Measurements from ENCODE around the gene PILRA. TPM values are rescaled to one million over a fixed set of nuclear protein-coding genes. Genes with fewer than 3 reads are reported as not detected.

PILRA gene
- total and polyA plus RNA-seq, 2 of the 8 experiments (the other 6 are each of a cell fraction or from before 2014, with no cell fraction given) = 7.6 to 10.6 TPM

DNA sequence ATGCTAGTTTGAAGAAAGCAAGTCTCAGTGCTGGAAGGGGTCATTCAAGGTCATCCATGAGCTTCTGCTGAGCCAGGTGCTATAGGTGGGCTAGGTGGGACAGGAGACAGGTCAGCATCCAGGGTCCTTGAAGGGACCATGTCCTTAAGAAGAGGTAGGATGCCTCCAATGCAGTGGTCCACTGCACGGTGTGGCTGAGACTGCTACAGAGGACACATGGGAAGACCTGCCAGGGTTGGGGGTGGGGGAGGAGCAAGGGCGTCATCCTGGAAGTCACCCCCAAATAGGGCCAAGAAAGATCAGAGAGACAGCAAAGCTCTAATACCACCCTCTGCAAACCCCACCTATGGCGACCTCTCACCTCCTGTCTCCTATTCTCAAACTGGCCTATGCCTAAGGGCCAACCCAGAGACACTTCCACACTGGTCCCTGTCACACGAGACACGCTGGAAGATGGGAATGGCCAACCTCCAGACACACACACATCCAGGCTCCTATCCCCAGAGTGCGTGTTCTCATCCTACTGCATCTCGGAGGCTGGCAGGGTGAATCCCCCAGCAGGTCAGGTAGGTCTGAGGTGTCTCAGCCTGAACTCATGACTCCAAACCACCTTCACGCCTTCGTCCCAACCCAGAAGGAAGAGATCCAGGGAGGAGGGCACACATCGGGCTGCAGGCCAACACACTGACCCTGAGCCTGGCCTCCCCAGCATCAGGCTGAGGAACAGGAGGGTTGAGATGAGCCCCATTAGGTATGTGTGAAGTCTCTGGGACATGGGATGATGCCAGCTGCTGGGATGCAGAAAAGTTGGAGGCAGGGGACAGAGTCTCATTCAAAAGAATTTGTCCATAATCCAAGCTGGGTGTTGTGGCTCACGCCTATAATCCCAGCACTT, 68.6 kb downstream of the PILRA start (continued):
- TF ChIP-seq, protein P1, sequence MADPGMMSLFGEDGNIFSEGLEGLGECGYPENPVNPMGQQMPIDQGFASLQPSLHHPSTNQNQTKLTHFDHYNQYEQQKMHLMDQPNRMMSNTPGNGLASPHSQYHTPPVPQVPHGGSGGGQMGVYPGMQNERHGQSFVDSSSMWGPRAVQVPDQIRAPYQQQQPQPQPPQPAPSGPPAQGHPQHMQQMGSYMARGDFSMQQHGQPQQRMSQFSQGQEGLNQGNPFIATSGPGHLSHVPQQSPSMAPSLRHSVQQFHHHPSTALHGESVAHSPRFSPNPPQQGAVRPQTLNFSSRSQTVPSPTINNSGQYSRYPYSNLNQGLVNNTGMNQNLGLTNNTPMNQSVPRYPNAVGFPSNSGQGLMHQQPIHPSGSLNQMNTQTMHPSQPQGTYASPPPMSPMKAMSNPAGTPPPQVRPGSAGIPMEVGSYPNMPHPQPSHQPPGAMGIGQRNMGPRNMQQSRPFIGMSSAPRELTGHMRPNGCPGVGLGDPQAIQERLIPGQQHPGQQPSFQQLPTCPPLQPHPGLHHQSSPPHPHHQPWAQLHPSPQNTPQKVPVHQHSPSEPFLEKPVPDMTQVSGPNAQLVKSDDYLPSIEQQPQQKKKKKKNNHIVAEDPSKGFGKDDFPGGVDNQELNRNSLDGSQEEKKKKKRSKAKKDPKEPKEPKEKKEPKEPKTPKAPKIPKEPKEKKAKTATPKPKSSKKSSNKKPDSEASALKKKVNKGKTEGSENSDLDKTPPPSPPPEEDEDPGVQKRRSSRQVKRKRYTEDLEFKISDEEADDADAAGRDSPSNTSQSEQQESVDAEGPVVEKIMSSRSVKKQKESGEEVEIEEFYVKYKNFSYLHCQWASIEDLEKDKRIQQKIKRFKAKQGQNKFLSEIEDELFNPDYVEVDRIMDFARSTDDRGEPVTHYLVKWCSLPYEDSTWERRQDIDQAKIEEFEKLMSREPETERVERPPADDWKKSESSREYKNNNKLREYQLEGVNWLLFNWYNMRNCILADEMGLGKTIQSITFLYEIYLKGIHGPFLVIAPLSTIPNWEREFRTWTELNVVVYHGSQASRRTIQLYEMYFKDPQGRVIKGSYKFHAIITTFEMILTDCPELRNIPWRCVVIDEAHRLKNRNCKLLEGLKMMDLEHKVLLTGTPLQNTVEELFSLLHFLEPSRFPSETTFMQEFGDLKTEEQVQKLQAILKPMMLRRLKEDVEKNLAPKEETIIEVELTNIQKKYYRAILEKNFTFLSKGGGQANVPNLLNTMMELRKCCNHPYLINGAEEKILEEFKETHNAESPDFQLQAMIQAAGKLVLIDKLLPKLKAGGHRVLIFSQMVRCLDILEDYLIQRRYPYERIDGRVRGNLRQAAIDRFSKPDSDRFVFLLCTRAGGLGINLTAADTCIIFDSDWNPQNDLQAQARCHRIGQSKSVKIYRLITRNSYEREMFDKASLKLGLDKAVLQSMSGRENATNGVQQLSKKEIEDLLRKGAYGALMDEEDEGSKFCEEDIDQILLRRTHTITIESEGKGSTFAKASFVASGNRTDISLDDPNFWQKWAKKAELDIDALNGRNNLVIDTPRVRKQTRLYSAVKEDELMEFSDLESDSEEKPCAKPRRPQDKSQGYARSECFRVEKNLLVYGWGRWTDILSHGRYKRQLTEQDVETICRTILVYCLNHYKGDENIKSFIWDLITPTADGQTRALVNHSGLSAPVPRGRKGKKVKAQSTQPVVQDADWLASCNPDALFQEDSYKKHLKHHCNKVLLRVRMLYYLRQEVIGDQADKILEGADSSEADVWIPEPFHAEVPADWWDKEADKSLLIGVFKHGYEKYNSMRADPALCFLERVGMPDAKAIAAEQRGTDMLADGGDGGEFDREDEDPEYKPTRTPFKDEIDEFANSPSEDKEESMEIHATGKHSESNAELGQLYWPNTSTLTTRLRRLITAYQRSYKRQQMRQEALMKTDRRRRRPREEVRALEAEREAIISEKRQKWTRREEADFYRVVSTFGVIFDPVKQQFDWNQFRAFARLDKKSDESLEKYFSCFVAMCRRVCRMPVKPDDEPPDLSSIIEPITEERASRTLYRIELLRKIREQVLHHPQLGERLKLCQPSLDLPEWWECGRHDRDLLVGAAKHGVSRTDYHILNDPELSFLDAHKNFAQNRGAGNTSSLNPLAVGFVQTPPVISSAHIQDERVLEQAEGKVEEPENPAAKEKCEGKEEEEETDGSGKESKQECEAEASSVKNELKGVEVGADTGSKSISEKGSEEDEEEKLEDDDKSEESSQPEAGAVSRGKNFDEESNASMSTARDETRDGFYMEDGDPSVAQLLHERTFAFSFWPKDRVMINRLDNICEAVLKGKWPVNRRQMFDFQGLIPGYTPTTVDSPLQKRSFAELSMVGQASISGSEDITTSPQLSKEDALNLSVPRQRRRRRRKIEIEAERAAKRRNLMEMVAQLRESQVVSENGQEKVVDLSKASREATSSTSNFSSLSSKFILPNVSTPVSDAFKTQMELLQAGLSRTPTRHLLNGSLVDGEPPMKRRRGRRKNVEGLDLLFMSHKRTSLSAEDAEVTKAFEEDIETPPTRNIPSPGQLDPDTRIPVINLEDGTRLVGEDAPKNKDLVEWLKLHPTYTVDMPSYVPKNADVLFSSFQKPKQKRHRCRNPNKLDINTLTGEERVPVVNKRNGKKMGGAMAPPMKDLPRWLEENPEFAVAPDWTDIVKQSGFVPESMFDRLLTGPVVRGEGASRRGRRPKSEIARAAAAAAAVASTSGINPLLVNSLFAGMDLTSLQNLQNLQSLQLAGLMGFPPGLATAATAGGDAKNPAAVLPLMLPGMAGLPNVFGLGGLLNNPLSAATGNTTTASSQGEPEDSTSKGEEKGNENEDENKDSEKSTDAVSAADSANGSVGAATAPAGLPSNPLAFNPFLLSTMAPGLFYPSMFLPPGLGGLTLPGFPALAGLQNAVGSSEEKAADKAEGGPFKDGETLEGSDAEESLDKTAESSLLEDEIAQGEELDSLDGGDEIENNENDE (IDR thresholded peaks at IDR 0.05; ENCODE audit: insufficient replicate concordance, low read length) = no peak
- TF ChIP-seq FOSL1 (IDR thresholded peaks at IDR 0.05; ENCODE audit: insufficient read depth, low read depth, low read length) (no peak), TAF1 (IDR thresholded peaks at IDR 0.05; ENCODE audit: low read depth, low read length) (no peak), CTBP2 (IDR thresholded peaks at IDR 0.05; ENCODE audit: borderline replicate concordance, insufficient read depth, insufficient read length, low read length) (no peak), CHD2 (IDR thresholded peaks at IDR 0.05; ENCODE audit: low read length) (no peak), RNF2 (IDR thresholded peaks at IDR 0.05; ENCODE audit: borderline replicate concordance, low read depth, low read length, missing control alignments, poor library complexity, severe bottlenecking) (no peak), BRCA1 (IDR thresholded peaks at IDR 0.05; ENCODE audit: low read depth, low read length) (no peak), BACH1 (IDR thresholded peaks at IDR 0.05; ENCODE audit: low read length) (no peak), GABPA (IDR thresholded peaks at IDR 0.05; ENCODE audit: borderline replicate concordance, insufficient read depth, low read length) (no peak)
